AG09309 (cell line): ENCODE data around the gene SPART.

Source experiments
- DNase-seq: peaks from one replicate; pipeline ENCODE4 v3.0.0-alpha.2; 2010; ENCODE audit warnings: low read depth
- H3K4me3 ChIP-seq: 2 replicates; pipeline ENCODE4 v1.5.1; 2011; ENCODE audit warnings: mild to moderate bottlenecking, low read depth, low read length, moderate library complexity; ENCODE audit not compliant: control insufficient read depth
- TF ChIP-seq, protein P1 (sequence below): IDR thresholded peaks from 2 replicates; pipeline ENCODE4 v1.5.1; 2011; ENCODE audit warnings: mild to moderate bottlenecking, low read depth, low read length, inconsistent platforms; ENCODE audit not compliant: insufficient read depth, control insufficient read depth; ENCODE audit errors: missing control alignments

The SPART gene

DNA sequence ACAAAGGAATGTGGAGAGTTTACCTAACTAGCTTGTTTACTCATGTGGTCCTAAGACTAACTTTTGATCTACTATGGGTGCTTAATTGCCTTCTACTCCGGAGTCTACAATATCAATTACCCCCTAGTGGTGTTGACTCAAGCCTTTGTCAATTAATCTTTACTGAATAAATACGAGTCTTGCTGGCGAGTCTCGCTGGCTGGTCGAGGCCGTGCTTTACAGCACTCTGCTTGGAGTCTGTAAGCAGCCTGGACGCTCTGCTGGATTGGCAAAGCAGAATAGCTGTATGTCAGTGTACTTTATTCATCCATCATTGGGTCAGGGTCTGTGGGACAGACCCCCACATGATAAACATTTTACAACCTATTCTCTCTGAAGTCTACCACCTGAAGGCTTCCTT lies 9.9 kb upstream of the SPART start:
- H3K4me3 ChIP-seq = no peak overlapping the region
- TF ChIP-seq, protein P1, sequence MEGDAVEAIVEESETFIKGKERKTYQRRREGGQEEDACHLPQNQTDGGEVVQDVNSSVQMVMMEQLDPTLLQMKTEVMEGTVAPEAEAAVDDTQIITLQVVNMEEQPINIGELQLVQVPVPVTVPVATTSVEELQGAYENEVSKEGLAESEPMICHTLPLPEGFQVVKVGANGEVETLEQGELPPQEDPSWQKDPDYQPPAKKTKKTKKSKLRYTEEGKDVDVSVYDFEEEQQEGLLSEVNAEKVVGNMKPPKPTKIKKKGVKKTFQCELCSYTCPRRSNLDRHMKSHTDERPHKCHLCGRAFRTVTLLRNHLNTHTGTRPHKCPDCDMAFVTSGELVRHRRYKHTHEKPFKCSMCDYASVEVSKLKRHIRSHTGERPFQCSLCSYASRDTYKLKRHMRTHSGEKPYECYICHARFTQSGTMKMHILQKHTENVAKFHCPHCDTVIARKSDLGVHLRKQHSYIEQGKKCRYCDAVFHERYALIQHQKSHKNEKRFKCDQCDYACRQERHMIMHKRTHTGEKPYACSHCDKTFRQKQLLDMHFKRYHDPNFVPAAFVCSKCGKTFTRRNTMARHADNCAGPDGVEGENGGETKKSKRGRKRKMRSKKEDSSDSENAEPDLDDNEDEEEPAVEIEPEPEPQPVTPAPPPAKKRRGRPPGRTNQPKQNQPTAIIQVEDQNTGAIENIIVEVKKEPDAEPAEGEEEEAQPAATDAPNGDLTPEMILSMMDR = no peak
- no peak for DNase-seq

DNA sequence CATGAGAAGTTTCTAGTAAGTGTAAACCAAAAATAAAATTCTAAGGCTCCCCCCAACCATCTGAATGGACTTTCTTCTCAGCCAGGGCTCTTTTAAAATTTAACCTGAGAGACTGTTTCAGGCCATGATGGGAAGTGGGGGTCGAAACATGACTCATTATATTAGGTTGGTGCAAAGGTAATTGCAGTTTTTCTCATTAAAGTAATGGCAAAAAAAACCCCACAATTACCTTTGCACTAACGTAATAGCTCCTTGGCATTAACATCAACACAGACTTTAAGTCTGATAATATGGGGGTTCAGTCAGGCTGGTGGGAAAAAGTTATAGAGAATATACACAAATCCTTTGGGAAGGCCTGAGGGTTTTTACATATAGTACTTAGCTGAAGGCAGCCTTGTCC lies 9.4 kb upstream of the SPART start:
- no peak overlapping the region for H3K4me3 ChIP-seq
- no peak for DNase-seq
- TF ChIP-seq, protein P1 = no peak

DNA sequence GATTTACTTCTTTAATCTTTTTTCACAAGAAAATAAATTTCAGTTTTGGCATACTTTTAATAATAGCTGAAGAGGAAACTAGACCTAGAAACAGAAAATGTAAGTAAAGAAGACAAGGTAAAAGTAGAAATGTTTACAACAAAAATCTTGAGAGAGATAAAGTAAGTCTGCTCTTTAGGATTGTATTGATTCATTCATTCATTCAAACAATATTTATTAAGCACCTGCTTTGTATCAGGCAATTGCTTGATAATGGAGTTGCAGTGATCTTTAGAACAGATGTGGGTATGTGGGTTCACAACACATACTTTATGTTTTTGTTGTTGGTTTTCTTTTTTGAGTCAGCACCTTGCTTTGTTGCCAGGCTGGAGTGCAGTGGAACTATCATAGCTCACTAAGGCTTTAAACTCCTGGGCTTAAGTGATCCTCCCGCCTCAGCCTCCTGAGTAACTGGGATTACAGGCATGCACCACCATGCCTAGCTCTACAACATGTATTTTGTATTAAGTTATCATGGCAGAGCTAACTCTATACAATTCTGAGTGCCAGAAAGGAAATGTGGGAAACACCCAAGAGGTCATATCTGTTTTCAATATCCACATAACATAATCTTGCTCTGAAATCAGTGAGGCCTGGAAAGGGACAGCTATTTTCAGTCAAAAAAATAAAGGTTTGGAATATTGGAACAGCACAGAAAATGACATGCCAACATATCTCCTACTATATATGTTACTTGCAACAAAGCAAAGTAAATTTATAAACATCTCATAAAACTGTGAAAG lies 8.8 kb upstream of the SPART start:
- TF ChIP-seq, protein P1 = no peak
- DNase-seq = no peak
- H3K4me3 ChIP-seq = no peak overlapping the region

DNA sequence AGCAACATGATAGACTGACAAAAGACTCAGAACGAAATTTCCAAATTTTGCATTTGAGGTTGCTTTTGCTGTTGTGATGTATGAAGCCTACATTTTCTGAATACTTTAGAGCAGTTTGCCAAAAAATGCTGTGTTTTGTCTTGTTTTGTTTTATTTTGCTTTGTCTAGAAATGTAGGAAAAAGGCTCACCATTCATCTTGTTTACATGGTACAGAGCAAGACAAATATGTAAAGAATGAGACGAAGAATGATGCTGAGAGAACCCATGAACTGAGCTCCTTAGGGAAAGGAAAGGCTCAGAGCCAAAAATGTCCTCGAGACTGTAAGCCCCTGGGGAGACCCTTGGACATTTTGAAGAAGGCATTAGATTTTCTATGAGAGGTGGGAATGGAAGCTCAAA lies 6.8 kb upstream of the SPART start:
- TF ChIP-seq, protein P1 = no peak
- H3K4me3 ChIP-seq = no peak overlapping the region
- DNase-seq = no peak

DNA sequence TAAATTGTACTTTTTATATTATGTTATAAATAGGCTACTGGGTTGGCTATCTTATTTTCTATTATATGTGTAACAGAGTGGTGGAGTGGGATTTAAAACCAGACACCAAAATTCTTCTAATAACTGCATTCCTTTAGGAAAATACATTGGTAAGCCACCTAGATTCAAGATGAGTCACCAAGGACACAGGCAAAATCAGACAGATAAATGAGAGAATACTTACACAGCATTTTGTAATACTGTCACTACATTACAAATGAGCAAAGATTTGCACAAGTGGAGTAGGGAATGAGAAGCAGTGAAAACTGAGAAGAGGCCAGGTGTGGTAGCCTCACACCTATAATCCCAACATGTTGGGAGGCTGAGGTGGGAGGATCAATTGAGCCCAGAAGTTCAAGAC lies 6.2 kb upstream of the SPART start:
- TF ChIP-seq, protein P1 = no peak
- no peak overlapping the region for H3K4me3 ChIP-seq
- no peak for DNase-seq

DNA sequence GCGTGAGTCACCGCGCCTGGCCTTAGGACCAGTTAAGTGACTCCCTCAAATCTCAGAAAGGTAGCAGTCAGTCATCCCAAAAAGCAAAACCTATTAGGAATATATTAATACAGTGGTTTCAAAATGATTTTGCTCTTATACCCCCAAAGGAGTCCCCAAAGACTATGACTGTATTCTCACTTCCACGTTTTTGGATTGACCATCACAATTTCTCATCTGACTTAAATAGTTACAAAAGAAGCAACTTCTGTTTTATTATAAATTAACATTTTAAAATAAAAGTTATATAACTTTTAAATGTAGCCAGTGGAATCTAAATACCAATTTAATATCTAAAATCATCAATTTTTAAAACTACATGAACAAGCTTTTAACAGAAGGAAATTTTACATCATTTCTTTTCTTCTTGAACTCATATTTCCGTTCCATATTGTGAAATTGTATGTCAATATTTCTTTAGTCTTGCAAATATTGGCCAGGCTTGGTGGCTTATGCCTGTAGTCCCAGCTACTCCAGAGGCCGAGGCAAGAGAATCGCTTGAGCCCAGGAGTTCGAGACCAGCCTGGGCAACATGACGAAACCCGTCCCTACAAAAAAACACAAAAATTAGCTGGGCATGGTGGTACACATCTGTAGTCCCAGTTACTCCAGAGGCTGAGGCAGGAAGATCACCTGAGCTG lies 1.5 kb upstream of the SPART start:
- TF ChIP-seq, protein P1 = no peak
- DNase-seq = no peak
- H3K4me3 ChIP-seq = no peak overlapping the region
